Muscle layer of duodenum (tissue), 2 donors: ENCODE data around the gene DHX16.

Experiments
- H3K27ac ChIP-seq: one replicate; pipeline ENCODE4 v1.7.0; 2013; ENCODE audit warnings: mild to moderate bottlenecking, low read length
- H3K27me3 ChIP-seq: one replicate; pipeline ENCODE4 v1.7.0; 2013; ENCODE audit warnings: low read depth, mild to moderate bottlenecking, control low read depth, low read length
- H3K36me3 ChIP-seq, 2 donors: one replicate each; pipeline ENCODE4 v1.7.0; 2013; ENCODE audit warnings: low read length in 2 of 2, control low read depth in 1 of 2, mild to moderate bottlenecking in 1 of 2; ENCODE audit not compliant: insufficient read depth in 2 of 2, control insufficient read depth in 1 of 2
- H3K4me1 ChIP-seq, 2 donors: one replicate each; pipeline ENCODE4 v1.7.0; 2013; ENCODE audit warnings: low read length in 2 of 2, mild to moderate bottlenecking in 2 of 2, control low read depth in 1 of 2, moderate library complexity in 1 of 2; ENCODE audit not compliant: insufficient read depth in 2 of 2, control insufficient read depth in 1 of 2
- H3K4me3 ChIP-seq, 2 donors: one replicate each; pipeline ENCODE4 v1.7.0; 2013; ENCODE audit warnings: low read length in 2 of 2, low read depth in 1 of 2, mild to moderate bottlenecking in 1 of 2
- H3K9me3 ChIP-seq, 2 donors: one replicate each; pipeline ENCODE4 v1.7.0; 2013; ENCODE audit warnings: low read length in 2 of 2, control low read depth in 1 of 2, mild to moderate bottlenecking in 1 of 2; ENCODE audit not compliant: control insufficient read depth in 1 of 2
- donor health status: healthy.

The DHX16 gene

DNA sequence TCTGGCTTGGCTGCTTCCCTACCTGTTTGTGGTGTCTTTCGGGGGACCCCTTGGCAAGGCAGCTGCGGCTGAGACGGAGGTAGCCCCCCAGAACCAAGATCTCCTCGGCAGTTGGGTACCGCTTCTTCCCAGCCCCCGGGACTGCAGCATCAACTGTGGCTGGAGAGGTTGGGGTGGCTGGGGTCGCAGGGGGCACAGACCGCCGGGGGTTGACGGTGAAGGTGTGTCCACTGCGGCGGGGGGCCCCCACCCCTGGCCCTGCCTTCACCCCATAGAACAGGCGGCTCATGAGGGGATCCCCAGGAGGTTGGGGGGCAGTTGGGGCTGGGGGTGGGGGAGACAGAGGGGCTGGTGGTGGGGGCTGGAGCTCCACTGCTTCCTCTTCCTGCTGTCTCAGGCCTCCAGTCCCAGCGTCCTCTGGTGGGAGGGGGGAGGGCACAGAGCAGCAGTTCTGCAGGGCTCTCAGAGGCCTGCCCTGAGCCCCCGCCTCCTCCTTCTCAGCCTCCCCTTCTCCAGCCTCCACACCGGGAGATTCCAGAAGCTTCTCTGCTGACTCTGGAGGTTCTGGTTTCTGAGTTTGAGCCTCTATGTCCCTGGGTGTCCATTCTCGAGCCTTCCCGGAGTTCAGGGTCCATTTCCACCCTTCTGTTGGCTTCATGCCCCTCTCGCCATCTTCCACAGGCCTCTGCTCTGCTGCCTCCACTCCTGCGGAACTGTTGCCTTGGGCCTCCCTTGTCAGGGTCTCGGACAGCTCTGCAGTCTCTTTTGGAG is 11.8 kb upstream of the DHX16 start:
- H3K9me3 ChIP-seq = no peaks in the 10 kb centered on the region
- no peaks in the 10 kb centered on the region for H3K27me3 ChIP-seq
- peaks cover 23 to 48% of the 10 kb centered on the region in 2 donors for H3K4me1 ChIP-seq
- peak overlapping the region; percentile 97 for H3K27ac ChIP-seq
- peaks cover 6 to 9% of the 10 kb centered on the region in 2 donors for H3K36me3 ChIP-seq
- peak overlapping the region; percentile 88 to 97 for H3K4me3 ChIP-seq

DNA sequence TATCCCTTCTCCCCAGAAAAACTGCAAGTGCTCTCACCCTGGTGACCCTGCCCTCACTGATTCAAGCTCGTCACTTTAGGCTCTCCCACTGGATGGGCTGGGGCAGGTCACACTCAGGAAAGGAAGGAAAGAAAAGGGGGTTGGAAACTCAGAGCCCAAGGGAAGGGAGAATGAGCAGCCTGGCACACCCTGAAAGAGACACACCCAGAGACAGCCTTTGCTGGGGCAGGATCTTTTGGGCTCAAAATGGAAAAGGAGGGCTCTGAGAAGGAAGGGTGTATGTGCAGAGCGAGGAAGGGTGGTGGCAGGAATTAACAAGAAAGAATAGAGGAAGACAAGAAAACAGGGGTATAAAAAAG is 11.2 kb upstream of the DHX16 start:
- Histone ChIP-seq H3K36me3 (peaks cover 6 to 12% of the 10 kb centered on the region in 2 donors), H3K4me1 (peaks cover 22 to 50% of the 10 kb centered on the region in 2 donors), H3K4me3 (peak overlapping the region; percentile 88 to 97), H3K27me3 (no peaks in the 10 kb centered on the region), H3K9me3 (no peaks in the 10 kb centered on the region), H3K27ac (peak overlapping the region; percentile 96)

DNA sequence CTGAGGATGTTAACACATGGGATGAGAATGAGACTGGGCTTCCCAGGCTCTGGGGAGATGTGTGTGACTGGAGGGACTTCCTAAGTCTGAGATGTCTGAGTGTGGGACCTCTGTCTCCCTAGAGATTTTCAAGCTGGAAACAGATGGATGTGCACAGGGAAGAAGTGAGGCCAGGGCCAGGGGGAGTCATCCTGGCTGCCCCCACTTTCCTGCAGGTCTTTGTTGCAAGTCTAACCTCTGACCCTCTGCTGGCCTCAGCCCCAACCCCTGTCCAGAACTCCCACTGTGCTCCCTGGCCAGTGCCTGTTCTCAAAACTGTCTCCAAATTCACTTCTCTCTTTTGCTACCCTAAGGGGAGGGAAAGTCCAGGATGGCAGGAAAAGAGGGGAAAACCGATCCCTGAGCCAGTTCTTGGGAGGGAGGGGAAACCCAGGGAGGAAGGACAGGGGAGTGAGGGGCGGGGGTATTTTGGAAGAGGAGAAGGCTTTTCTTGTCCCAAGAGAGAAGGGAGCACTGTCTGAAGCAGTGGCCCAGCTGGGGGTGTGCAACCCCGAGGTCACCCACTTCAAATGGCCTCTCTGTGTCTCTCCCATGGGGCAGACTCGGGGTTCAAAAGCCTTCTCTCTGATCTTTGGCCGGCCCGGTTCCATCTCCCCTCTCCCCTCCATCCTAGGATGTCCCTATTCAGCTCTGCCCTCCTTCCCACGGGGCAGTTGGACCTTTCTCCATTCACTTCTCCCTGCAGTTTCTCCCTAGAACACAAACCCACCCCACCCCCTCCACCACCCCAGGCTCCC is 10.6 kb upstream of the DHX16 start:
- H3K9me3 ChIP-seq = no peaks in the 10 kb centered on the region
- H3K4me3 ChIP-seq = peak overlapping the region; percentile 88 to 97
- no peaks in the 10 kb centered on the region for H3K27me3 ChIP-seq
- H3K36me3 ChIP-seq = peaks cover 12% of the 10 kb centered on the region in 2 donors
- peaks cover 17 to 47% of the 10 kb centered on the region in 2 donors for H3K4me1 ChIP-seq
- H3K27ac ChIP-seq = peak overlapping the region; percentile 96

DNA sequence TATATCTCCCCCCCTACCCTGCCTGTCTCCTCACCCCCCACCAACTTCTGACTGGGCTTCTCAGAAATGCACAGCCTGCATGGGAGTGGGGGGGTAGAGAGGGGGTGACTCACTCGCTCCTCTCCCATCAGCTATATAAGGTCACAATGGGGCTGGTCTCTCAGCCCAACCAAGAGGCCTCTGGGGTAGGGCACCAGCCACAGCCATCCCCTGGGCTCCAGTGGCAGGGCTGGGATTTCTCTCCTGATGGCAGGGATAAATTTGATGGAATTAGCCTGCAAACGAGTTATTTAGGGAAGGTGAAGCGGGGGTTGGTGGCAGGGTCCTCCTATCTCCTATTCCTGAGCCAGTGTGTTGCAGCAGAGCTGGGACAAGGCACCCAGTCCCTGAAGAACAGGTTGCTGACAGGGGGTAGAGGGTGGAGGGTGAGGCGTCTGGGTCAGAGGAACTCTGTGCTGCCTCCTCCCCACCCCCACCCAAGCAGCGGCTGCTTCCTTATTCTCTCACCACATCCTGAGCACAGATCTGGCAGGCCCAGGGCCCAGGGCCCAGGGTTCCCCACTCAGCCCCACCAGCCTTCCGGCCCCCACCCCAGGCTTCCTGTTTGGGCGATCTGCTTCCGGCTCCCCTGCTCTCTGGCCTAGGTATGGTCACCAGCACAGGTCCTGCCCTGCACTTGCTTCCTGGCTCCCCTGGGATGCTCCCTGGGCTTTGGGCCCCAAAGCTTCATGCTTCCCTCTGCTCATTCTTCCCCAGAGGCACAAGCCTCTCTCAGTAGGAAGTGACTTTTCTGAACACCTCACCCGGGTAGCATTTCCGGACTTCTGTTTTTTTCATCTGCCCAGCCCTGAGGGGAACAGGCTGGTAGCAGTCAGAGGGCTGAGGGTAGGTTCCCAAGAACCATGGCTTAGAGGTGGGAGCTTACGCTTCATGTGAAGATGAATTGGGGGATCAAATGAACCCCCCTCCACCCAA is 9.6 kb upstream of the DHX16 start:
- peaks cover 11 to 40% of the 10 kb centered on the region in 2 donors for H3K4me1 ChIP-seq
- no peaks in the 10 kb centered on the region for H3K9me3 ChIP-seq
- H3K27ac ChIP-seq = peak overlapping the region; percentile 96
- H3K4me3 ChIP-seq = peak overlapping the region; percentile 88 to 97
- H3K27me3 ChIP-seq = no peaks in the 10 kb centered on the region
- H3K36me3 ChIP-seq = peaks cover 12 to 19% of the 10 kb centered on the region in 2 donors

DNA sequence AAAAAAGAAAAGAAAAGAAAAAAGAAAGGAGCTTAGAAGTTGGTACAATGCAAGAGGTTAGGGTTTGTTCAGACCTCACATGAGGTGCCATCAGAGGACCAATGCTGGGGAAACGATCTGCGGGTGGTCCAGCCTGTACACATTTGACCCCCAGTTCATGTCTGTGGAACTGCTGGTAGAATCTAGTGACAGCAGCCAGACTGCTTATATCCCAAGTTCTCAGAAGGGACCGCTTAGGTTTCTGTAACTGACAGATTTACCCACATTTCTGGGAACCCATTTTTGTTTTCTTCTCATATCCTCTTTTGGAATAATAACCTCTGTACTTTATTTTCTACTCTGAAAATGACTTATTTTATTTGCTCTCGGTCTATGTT is 8.9 kb upstream of the DHX16 start:
- H3K4me1 ChIP-seq = peaks cover 11 to 40% of the 10 kb centered on the region in 2 donors
- peak overlapping the region; percentile 88 to 97 for H3K4me3 ChIP-seq
- H3K27ac ChIP-seq = peak overlapping the region; percentile 96
- H3K27me3 ChIP-seq = no peaks in the 10 kb centered on the region
- H3K9me3 ChIP-seq = no peaks in the 10 kb centered on the region
- H3K36me3 ChIP-seq = peaks cover 15 to 23% of the 10 kb centered on the region in 2 donors

DNA sequence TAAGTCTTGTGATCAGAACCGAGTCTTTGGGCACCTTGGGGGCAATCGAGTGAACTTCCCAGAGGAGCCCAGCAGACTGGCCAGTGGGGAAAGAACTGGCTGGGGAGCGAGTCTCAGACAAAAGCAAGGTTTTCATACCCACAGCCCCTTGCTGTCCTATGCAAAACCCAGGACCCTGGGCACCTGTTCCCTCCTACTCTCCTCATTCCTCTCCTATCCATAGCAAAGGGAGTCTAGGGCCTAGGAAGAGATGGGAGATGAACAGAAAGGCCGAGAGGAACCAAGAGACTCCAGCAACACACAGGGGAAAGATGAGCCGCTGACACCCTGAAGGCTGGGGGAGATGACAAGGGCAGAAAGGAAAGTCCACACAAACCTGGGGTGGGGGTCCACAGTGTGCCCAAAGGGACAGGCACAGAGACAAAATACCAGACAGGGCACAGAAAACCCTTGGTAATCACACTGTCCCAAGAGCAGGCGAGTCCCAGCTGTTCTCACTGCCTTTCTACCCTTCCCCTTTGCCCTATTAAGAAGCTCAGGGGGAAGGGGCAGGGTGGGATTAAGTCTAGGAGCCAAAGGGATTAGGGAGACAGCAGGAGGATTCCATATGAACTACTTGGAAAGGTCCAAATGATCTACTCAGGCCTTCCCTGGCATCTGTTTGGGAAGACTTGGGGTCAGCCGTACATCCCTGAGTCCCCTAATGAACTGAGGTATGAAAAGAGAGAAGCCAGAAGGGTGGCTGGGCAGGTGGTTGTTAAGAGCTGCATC is 7.1 kb upstream of the DHX16 start:
- peaks cover 24 to 30% of the 10 kb centered on the region in 2 donors for H3K36me3 ChIP-seq
- peaks cover 11 to 40% of the 10 kb centered on the region in 2 donors for H3K4me1 ChIP-seq
- H3K27me3 ChIP-seq = no peaks in the 10 kb centered on the region
- peak overlapping the region; percentile 59 to 97 for H3K4me3 ChIP-seq
- no peaks in the 10 kb centered on the region for H3K9me3 ChIP-seq
- peak overlapping the region; percentile 85 for H3K27ac ChIP-seq

DNA sequence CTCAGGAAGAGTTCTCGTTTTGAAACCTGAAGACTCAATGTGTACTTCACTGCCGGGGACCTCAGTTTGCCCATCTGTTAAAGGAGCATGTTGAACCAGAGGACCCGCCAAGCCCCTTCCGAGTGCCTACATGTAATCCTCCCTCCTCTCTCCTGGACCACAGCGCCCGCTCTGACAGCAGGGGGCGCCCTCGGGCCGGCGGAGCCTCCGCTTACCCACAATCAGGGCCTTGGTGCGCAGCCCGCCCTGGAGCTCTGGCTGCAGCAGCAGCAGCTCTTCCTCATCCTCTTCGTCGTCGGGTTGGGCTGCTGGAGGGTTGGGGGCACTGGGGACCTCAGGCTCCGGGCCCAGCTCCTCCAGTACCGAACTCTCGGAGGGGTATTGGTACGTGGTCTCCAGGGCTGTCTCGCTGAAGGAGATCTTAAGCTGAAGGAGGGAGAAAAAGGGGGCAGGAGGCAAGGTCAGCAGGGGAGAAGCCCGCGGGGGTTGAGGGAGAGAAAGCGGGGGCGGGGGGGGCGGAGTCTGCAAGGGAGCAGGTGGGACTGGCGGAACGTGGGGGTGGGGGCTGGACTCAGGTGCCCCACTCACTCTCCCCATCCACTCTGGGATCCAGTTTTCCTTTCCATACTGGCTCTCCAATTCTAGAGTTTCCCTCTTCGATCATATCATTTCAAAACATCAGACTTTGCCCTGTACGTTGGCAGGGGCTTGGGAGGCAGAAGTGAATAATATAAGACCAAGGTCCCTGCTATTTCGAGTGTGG is 6.3 kb upstream of the DHX16 start:
- peak overlapping the region; percentile 59 to 97 for H3K4me3 ChIP-seq
- H3K4me1 ChIP-seq = peaks cover 11 to 40% of the 10 kb centered on the region in 2 donors
- peaks cover 24 to 30% of the 10 kb centered on the region in 2 donors for H3K36me3 ChIP-seq
- H3K9me3 ChIP-seq = no peaks in the 10 kb centered on the region
- H3K27me3 ChIP-seq = no peaks in the 10 kb centered on the region
- peak overlapping the region; percentile 85 for H3K27ac ChIP-seq

DNA sequence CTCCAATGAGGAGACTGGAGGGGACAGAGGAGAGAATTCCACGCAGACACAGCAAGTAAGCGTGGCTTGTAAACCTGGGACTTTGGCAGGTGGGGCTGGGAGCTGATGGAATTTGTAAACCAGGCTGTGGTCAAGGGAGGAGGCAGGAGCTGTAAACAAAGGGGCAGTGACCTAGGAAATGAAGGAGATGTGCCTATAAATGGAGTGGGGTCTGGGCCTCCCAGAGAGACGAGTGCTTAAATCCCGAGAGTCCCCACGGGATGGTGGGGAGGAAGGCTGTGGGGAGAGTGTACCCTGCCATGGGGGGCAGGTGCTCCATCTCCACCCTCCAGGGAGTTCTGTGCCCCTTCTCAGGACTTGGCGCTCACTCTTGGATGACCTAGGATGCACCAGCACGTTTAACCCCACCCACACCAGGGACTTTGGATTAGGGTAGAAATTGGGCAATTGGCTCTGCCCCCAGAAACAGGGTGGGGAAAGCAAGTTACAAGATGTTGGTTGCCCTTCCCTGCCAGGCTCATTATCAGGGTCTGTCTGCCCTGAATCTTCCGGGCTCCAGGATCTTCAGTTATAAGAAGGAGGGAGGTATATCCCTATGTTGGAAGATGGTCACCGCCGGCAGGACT is 4.0 kb upstream of the DHX16 start:
- Histone ChIP-seq H3K4me3 (no peak overlapping the region), H3K9me3 (no peaks in the 10 kb centered on the region)

DNA sequence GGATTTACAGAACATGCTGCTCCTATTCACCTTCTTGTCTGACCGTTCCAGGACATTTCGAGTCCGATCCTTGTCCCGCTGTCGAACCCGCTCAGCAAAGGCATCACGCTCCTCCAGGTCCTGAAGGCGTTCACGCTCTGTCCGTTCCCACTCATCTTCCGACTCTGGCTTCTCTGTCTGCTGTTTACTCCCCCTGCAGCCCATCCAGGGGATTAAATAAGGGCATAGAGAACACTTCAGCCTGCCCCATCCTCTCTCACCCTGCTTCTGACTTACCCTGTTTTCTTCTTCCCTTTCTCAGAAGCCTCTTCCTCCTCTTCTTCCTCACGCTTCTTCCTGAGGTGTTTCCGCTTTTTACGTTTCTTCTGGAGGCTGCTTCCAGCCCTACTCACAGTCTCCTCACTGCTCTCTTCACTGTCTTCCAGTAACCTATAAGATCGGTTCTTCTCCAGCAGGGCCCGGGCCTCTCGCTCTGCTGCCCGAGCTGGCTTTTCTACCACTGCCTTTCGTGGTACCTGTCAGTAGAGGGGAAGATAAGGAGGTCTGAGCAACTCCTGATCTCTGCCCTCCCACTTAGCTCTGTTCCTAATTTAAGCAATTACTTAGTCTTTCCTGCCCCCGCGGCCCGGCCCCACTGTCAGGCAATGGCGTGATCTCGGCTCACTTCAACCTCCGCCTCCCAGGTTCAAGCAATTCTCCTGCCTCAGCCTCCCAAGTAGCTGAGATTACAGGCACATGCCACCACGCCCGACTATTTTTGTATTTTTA is 1.9 kb downstream of the DHX16 start:
- Histone ChIP-seq H3K36me3 (peaks cover 24 to 34% of the 10 kb centered on the region in 2 donors), H3K27me3 (no peaks in the 10 kb centered on the region), H3K4me3 (no peak overlapping the region)

More for the DNA sequence above, 4.0 kb upstream of the DHX16 start:
- H3K36me3 ChIP-seq = peaks cover 24 to 30% of the 10 kb centered on the region in 2 donors
- no peak overlapping the region for H3K27ac ChIP-seq
- H3K4me1 ChIP-seq = peaks cover 11 to 38% of the 10 kb centered on the region in 2 donors
- no peaks in the 10 kb centered on the region for H3K27me3 ChIP-seq

More for the DNA sequence above, 1.9 kb downstream of the DHX16 start:
- H3K9me3 ChIP-seq = no peaks in the 10 kb centered on the region
- peaks cover 0 to 20% of the 10 kb centered on the region in 2 donors for H3K4me1 ChIP-seq
- H3K27ac ChIP-seq = no peak overlapping the region
